ENCODE measurements around the gene OGA.

OGA gene

DNA sequence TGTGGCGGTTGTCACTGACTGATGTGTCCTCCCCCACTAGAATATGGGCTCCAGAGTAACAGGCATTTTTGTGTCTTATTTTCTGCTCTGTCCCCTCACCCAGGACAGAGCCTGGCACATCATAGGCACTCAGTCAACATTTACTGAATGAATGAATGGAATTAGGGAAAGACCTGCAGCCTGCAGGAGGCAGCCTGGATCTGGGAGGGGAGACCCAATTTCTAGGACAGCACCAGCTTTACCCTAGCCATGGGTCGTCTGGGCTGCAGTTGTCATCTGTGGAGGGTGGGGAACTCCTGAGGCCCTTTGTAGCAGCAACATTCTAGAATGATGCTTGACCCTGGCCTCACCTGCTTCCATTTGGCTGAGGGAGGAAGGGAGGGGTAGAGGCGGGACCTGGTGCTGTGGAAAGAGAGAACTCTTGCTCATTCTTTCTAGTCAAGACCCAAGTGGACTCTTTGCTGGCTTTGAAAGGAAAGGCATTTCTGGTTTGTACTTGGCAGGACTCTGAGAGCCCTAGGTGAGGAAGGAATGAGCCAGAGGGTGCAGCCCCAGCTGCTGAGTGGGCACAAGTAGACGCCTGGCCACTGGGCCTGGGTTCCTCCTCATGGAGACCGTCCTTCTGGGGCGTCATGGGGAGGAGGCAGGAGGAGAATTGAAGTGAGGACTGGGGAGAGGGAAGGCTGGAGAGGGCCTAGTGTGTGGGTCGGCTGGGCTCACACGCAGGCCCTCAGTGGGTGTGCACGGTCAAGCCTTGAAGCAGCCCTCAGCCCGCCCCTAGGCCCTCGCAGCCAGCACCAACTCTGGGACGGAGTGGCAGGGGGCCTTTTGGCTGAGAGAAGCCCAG is 51.3 kb downstream of the OGA start:
- DNase-seq (ENCODE audit: low read depth in 2 of 2): no peak
- TF ChIP-seq CTCF (IDR thresholded peaks at IDR 0.05; ENCODE audit: low read depth, low read length): no peak
- no peak overlapping the region for H3K4me3 ChIP-seq (replicated peaks in 1 of 2; ENCODE audit: low read depth in 2 of 2, low read length in 2 of 2)

GRCh38 chr10:101766306-101766705 is 51.9 kb downstream of the OGA start:
- no peak for TF ChIP-seq CTCF (IDR thresholded peaks at IDR 0.05; ENCODE audit: low read depth, low read length)
- H3K4me3 ChIP-seq (replicated peaks in 1 of 2; ENCODE audit: low read depth in 2 of 2, low read length in 2 of 2): no peak overlapping the region
- DNase-seq (ENCODE audit: low read depth in 2 of 2): no peak

GRCh38 chr10:101763141-101763846 is 55.0 kb downstream of the OGA start:
- DNase-seq (ENCODE audit: low read depth in 2 of 2): no peak
- no peak overlapping the region for H3K4me3 ChIP-seq (replicated peaks in 1 of 2; ENCODE audit: low read depth in 2 of 2, low read length in 2 of 2)
- TF ChIP-seq CTCF (IDR thresholded peaks at IDR 0.05; ENCODE audit: low read depth, low read length): no peak

GRCh38 chr10:101762736-101763135 is 55.5 kb downstream of the OGA start:
- no peak for TF ChIP-seq CTCF (IDR thresholded peaks at IDR 0.05; ENCODE audit: low read depth, low read length)
- H3K4me3 ChIP-seq (replicated peaks in 1 of 2; ENCODE audit: low read depth in 2 of 2, low read length in 2 of 2): no peak overlapping the region
- no peak for DNase-seq (ENCODE audit: low read depth in 2 of 2)

GRCh38 chr10:101761226-101761625 is 57.0 kb downstream of the OGA start:
- DNase-seq (ENCODE audit: low read depth in 2 of 2): no peak
- no peak overlapping the region for H3K4me3 ChIP-seq (replicated peaks in 1 of 2; ENCODE audit: low read depth in 2 of 2, low read length in 2 of 2)
- TF ChIP-seq CTCF (IDR thresholded peaks at IDR 0.05; ENCODE audit: low read depth, low read length): no peak

DNA sequence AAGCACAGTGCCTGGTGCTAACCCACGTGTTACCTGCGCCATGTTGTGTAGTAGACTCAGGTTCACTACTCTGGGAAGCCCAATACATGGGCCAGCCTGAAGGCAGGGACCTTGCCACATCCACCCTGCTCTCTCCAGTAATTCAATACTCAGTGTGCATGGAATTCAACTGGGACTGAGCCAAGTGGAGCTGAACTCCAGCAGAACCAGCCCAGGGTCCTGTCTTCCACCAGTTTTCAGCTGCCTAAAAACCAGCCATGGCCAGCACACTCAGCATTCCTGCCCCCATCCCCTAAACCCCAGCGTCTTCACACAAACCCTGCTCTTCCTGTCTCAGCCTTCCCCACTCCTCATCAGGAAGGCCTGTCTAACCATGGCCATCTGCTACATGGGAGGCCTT is 57.7 kb downstream of the OGA start:
- DNase-seq (ENCODE audit: low read depth in 2 of 2): no peak
- no peak overlapping the region for H3K4me3 ChIP-seq (replicated peaks in 1 of 2; ENCODE audit: low read depth in 2 of 2, low read length in 2 of 2)
- TF ChIP-seq CTCF (IDR thresholded peaks at IDR 0.05; ENCODE audit: low read depth, low read length): no peak

Data from cardiac fibroblast (primary cell).